SJCRH30 (cell line): ENCODE data around the gene HOXA11. TPM values are rescaled to one million over a fixed set of nuclear protein-coding genes. Genes with fewer than 3 reads are reported as not detected.
A peak's percentile ranks its signal among the peaks of the same experiment; 100 is the strongest.

ENCODE experiments used
- DNase-seq, 2 experiments: peaks; one replicate each; pipeline ENCODE4 v3.0.0-alpha.2; 2015 to 2020
- H3K27ac ChIP-seq: fragments of 250-450 bp; sonication (Bioruptor Pico); 2 replicates; pipeline ENCODE4 v1.5.1; 2020; ENCODE audit warnings: mild to moderate bottlenecking, moderate library complexity
- H3K27me3 ChIP-seq: fragments of 250-450 bp; sonication (Bioruptor Pico); 2 replicates; pipeline ENCODE4 v1.5.1; 2020; ENCODE audit warnings: mild to moderate bottlenecking, moderate library complexity
- H3K36me3 ChIP-seq: fragments of 250-450 bp; sonication (Bioruptor Pico); 2 replicates; pipeline ENCODE4 v1.5.1; 2020; ENCODE audit warnings: mild to moderate bottlenecking, moderate library complexity
- H3K4me1 ChIP-seq: fragments of 250-450 bp; sonication (Bioruptor Pico); 2 replicates; pipeline ENCODE4 v1.5.1; 2020; ENCODE audit warnings: mild to moderate bottlenecking, moderate library complexity
- H3K4me3 ChIP-seq: fragments of 250-450 bp; sonication (Bioruptor Pico); 2 replicates; pipeline ENCODE4 v1.5.1; 2020; ENCODE audit warnings: mild to moderate bottlenecking, moderate library complexity
- H3K9me3 ChIP-seq: fragments of 250-450 bp; sonication (Bioruptor Pico); replicated peaks from 2 replicates; pipeline ENCODE4 v1.5.1; 2020; ENCODE audit warnings: mild to moderate bottlenecking, moderate library complexity
- total RNA-seq: library from RNA; depleted of rRNA; stranded (reverse); fragments of >200 nt; shearing (Covaris generic); gene quantifications from 2 replicates; pipeline ENCODE4 v1.2.3, GENCODE V29; 2014

Gene HOXA11
- total RNA-seq, 1 experiment from 2014 or later, result 5.8 TPM

DNA sequence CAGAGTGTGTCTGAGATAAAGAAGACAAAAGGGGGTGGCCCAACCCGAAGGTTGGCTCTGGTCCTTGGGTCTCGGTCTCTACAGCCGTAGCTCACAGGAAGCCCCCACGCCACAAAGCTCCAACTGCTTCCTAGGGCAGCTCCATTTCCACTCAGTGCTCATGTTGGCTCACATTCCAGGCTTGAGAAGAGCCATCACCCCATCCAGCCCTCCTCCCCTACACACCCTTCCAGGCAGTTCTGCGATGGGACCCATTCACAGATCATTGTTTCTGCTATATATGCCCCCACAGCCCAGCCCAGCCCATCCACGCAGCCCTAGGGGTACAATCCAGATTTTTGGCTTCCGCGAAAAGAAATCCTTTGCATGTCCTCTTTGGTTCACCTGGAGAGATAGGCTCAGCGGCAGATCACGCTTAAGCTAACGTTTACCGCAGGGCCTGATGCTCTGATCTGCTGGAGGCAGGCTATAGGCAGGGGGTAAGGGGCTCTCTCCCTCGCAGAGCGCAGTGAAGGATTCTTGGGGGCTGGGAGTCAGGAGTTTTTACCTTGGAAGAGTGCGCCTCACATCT lies 6.2 kb upstream of the HOXA11 start:
- H3K9me3 ChIP-seq, result no peaks in the 10 kb centered on the region
- H3K4me3 ChIP-seq, result no peak overlapping the region
- no peaks in the 10 kb centered on the region for H3K4me1 ChIP-seq
- H3K36me3 ChIP-seq, result no peaks in the 10 kb centered on the region
- H3K27me3 ChIP-seq, result no peaks in the 10 kb centered on the region
- DNase-seq, result no peak
- no peak overlapping the region for H3K27ac ChIP-seq

DNA sequence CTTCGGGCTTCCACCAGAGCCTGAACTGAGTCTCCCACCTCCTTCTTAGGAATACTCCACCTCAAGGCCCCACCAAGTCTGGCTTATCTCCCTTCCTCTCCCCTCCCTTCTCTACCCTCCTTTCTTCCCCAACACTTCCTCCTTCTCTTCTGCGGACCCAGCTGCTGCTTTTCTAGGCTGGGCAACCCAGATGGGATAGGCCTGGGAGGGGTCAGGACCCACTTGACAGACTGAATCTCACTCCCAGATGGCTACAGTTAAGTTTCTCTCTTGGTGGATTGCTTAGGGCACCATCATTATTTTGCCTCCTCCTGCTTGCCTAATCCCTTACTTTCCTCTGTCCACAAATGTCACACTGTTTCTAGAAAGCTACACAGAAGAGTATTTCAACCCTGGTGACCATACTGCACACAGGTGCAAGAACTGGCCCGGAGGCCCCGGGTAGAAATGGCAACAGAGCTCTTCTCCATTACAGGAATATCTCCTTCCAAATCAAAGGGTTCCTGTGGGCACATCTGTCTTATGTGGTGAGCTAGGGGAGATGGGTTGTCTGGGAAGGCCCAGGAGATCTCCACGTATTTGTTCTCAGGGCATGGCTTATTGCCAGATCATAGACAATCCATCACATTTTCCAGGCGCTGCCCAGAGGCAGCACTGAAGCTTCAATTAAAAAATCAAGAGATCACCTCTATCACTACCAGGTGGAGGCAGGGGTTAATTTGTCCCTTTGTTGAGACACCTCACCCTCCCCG lies 5.1 kb upstream of the HOXA11 start:
- DNase-seq, result peak in 1 of 2 experiments; percentile 17
- Histone ChIP-seq H3K4me3 (no peak overlapping the region), H3K27me3 (no peaks in the 10 kb centered on the region), H3K9me3 (no peaks in the 10 kb centered on the region), H3K36me3 (no peaks in the 10 kb centered on the region), H3K4me1 (no peaks in the 10 kb centered on the region), H3K27ac (no peak overlapping the region)

DNA sequence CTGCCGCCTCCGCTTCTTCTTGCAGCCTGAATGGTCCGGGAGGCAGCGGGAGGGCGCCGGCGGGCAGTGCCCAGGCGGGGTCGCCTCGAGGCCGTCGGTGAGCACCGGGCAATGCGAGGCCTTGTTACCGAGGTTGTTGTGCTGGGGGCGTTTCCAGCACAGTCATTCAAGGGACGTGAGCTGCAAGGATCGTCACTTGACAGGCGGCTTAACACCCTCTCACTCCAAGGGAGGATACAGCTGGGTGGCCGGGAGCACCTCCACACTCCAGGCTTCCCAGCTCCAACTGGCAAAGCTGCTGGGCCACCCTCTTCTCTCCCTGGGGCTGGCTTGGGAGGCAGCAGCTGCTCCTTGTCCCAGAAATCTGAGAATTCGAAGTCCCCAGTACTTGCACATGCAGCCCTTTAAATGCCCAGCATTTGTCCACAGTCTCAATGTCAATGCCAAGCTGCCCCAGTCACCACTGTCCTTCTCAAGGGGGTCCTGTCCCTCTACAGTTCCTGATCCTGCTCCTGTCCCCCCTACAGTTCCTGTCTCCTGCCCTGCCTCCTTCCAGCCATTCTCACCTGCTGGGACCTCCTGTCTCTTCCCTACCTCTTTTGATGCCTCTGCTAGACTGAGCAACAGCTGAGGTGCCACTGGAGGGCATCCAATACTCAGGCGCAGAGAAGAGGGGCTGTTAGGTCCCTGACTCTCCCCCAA lies 4.4 kb upstream of the HOXA11 start:
- H3K4me1 ChIP-seq, result no peaks in the 10 kb centered on the region
- H3K27ac ChIP-seq, result no peak overlapping the region
- no peak overlapping the region for H3K4me3 ChIP-seq
- H3K27me3 ChIP-seq, result no peaks in the 10 kb centered on the region
- H3K9me3 ChIP-seq, result no peaks in the 10 kb centered on the region
- no peaks in the 10 kb centered on the region for H3K36me3 ChIP-seq
- DNase-seq, result no peak

DNA sequence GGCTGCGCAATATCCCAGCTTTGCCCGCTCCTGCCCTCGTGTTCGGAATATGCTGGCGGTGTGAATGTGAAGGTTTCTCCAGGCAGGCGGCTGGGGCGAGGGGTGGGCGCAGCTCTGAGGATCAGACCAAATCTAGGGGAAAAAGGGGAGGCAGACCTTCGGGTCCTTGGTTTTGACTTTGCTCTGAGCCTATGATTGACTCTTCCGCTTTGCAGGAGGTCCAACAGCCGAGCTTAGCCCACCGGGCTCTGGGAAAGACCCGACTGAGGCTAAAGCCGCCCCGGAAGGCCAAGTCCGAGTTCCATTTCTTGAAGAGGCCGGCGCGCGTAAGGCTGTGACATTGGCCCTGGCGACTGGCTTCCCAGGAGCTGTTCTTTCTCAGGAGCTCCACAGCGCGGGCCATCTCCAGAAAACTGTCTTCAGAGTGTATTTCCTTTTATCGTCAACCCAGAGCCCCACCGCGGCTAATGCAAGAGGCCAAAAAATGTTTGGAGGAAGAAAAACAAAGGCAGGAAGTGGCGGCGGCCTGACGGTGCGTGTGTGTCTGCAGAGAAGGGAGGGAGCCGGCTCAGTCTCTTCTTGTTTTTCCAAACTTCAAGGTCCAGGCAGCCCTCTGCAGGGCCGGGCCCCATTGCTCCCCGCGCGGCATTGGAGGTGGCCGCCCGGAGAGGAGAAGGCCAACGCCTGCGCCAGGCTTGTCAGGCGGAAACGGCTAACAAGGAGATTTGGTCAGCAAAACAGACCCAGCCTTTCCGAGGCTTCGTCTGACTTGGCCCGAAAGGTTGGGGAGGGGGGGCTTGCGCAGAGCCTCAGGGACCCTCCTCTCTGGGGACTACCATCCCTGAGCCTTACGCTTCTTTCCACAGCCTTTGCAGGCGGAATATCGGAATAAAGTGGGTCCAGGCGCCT lies 3.6 kb upstream of the HOXA11 start:
- H3K9me3 ChIP-seq, result no peaks in the 10 kb centered on the region
- H3K4me3 ChIP-seq, result no peak overlapping the region
- no peak for DNase-seq
- no peaks in the 10 kb centered on the region for H3K27me3 ChIP-seq
- no peaks in the 10 kb centered on the region for H3K36me3 ChIP-seq
- H3K4me1 ChIP-seq, result no peaks in the 10 kb centered on the region
- H3K27ac ChIP-seq, result no peak overlapping the region

DNA sequence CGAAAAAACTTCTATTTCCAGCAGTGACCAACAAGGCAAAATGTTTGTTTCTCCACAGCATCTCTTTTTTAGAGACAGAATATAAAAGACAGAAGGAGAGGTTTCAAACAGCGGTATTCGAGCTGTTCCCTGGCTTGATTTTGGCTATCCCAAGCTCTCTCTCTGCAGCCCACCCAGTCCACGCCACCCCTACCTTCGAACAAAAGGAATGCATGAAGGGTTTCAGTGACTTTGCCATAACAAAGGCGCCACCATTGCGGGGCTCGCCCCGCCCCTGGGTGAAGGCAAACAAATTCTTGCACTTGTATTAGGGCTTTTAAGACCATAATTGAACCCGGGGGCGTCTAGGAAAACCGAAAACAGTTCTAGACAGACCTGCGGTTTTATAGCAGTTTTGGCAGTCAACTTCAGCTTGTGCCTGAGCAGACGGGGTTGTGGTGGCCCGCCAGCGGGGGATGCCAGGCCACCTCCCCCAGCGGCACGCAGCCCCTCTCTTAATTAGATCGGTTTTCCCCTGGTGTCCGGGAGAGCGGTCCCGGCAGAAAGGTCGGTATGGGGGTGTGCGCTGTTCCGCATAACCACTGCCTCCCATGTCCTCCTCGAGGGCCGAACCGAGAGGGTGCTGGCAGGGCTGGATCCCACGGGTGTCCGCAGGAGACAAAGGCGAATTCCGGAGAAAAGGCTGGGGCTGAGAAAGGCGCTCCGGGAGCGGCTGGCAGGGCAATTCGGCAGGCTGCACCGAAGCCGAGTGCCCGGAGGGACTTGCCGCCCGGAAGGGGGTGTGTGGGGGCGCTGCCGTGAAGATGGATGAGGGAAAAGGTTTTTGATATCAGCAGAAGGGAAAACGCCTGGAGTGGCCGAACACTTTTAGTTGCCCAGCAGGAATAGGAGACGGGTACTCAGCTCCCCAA lies 2.7 kb upstream of the HOXA11 start:
- Histone ChIP-seq H3K4me1 (no peaks in the 10 kb centered on the region), H3K9me3 (no peaks in the 10 kb centered on the region), H3K27me3 (no peaks in the 10 kb centered on the region), H3K27ac (no peak overlapping the region), H3K4me3 (no peak overlapping the region), H3K36me3 (no peaks in the 10 kb centered on the region)
- DNase-seq, result no peak

DNA sequence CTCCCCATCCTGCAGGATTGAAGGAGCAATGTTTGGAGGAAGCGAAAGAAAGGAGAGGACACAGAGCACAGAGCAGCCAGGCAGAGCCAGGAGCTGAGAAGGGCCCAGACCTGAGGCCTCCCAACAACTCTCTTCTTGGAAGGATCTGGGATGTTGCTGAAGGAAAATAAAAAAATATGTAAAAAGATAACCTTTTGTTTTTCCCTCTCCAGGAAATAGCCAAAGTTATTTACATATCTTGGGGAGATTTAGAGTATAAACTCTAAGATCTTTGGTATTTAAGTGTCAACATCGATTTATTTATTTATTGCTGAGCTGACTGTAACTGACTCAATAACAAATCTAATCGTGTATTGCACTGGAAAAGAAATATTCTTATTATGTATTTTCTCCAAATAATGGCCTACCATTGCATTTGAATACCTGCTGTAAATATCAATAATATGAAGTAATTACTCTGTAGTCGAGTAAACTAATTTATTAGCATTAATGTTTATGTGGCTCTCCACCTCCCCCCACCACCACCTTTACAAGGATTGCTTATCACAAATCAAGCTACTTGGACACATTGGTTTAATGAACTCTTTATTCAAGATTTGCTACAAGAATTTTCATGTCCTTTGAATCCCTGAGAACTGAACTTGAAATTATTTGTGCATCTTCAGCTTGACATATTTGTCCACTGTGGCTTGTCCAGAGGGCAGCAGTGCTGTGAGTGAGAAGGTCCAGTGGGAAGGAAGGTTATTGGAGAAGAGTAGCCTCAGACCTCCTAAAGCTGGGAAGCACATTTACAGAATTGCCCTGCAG lies 1.8 kb upstream of the HOXA11 start:
- no peak overlapping the region for H3K27ac ChIP-seq
- no peaks in the 10 kb centered on the region for H3K36me3 ChIP-seq
- no peaks in the 10 kb centered on the region for H3K9me3 ChIP-seq
- no peaks in the 10 kb centered on the region for H3K27me3 ChIP-seq
- H3K4me3 ChIP-seq, result no peak overlapping the region
- DNase-seq, result no peak
- no peaks in the 10 kb centered on the region for H3K4me1 ChIP-seq

DNA sequence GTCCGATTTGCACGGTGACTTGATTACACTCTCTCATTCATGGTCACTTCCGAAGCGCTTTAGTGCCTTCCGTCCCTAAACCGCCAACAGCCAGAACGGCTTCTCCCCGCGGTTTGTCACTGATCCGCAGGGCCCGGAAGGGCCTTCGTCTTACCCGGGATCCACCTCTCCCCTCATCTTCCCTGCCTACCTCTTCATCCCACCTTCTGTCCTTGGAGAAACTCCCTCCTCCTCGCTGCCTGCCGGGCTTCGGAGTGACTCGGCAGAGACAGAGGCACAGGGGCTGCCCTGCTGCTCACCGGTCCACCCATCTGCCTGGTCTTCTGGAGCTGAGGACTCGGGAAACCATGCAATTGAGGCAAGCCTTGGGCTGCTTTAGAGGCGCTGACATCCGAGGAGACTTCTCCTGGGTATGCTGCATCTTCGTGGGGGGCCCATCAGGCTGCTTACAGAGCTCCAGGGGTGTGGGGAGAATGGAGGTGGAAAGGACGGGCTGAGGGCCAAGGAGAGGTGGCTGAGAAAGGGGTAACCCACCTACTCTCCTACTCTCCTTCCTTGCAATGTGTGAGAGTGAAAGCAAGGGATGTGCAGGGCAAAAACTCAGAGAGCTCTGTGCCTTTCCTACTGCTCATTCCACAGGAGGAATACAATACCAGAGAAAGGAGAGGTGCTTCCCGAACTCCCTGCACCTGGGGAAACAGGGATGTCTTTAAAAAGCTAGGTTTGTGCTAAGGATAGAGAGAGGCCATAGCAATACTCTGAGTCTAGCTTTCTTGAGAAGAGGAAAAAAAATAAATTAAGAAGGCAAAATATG lies 1.0 kb upstream of the HOXA11 start:
- no peaks in the 10 kb centered on the region for H3K27me3 ChIP-seq
- H3K36me3 ChIP-seq, result no peaks in the 10 kb centered on the region
- DNase-seq, result peak in 1 of 2 experiments; percentile 26
- no peaks in the 10 kb centered on the region for H3K4me1 ChIP-seq
- H3K27ac ChIP-seq, result peak overlapping the region; percentile 44; the same call in 1 of the 2 replicates
- H3K9me3 ChIP-seq, result no peaks in the 10 kb centered on the region
- H3K4me3 ChIP-seq, result peak overlapping the region; percentile 73

DNA sequence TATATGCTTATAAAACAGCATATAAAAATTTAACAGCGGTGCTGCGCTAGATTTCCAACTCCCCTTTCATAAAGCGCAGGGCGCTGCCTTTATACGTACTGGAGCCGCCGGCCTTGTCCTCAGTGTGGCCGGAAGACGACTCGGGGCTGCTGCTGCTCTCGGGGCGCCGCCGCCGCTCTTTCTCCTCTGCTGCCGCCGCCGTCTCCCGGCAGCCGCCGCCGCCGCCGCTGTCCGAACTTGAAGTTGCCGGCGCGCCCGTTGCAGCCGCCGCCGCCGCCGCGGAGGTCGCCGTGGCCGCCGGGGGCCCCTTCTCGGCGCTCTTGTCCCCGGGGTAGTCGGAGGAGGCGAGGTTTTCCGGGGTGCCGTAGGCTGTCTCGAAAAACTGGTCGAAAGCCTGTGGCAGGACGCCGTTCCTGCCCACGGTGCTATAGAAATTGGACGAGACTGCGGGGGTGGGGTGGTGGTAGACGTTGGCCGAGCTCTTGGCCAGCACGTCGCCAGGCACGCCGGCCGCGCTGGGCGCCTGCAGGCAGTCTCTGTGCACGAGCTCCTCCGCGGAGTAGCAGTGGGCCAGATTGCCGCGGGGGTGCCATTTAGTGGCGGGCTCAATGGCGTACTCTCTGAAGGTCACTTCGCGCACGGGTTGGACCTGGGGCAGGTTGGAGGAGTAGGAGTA lies 557 bp downstream of the HOXA11 start:
- H3K27me3 ChIP-seq, result no peaks in the 10 kb centered on the region

DNA sequence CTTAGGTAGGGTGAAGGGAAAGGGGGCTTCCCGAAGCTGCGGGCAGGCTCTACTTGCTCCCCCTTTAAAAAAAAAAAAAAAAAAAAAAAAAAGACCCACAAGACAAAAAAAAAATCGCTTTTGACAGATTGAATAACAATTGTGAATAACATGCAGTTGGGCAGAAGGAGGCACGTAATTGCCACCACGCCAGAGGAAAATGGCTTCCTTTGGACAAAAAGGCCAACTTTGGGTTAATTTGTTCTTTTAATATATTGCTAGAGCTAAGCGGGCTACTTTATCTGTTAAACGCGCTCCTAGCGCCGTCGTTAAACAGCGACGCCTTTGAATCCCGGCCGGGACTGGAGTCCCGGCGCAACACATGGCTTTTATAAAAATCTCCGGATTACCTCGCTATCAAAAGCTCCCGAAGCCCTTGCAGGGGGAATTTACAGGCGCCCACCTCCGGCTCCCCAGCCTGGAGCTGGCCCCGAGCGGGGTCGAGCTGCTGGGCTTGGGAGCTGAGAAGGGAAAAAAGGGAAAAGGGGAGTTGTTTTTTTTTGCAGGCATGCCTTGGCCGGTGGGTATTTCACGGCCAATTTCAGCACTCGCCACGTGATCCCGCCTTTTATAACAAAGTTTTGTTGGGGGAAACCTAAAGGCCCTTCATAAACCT lies 1.2 kb downstream of the HOXA11 start:
- Histone ChIP-seq H3K27ac (peak overlapping the region; percentile 87), H3K9me3 (no peaks in the 10 kb centered on the region), H3K27me3 (no peaks in the 10 kb centered on the region), H3K4me3 (peak overlapping the region; percentile 73), H3K4me1 (no peaks in the 10 kb centered on the region), H3K36me3 (no peaks in the 10 kb centered on the region)
- peak; percentile 32 to 56 for DNase-seq

More for the DNA sequence above, 557 bp downstream of the HOXA11 start:
- H3K4me1 ChIP-seq, result no peaks in the 10 kb centered on the region
- no peaks in the 10 kb centered on the region for H3K9me3 ChIP-seq
- peak overlapping the region; percentile 73 for H3K4me3 ChIP-seq
- H3K36me3 ChIP-seq, result no peaks in the 10 kb centered on the region
- peak; percentile 55 to 69 for DNase-seq
- H3K27ac ChIP-seq, result peak overlapping the region; percentile 87

DNA sequence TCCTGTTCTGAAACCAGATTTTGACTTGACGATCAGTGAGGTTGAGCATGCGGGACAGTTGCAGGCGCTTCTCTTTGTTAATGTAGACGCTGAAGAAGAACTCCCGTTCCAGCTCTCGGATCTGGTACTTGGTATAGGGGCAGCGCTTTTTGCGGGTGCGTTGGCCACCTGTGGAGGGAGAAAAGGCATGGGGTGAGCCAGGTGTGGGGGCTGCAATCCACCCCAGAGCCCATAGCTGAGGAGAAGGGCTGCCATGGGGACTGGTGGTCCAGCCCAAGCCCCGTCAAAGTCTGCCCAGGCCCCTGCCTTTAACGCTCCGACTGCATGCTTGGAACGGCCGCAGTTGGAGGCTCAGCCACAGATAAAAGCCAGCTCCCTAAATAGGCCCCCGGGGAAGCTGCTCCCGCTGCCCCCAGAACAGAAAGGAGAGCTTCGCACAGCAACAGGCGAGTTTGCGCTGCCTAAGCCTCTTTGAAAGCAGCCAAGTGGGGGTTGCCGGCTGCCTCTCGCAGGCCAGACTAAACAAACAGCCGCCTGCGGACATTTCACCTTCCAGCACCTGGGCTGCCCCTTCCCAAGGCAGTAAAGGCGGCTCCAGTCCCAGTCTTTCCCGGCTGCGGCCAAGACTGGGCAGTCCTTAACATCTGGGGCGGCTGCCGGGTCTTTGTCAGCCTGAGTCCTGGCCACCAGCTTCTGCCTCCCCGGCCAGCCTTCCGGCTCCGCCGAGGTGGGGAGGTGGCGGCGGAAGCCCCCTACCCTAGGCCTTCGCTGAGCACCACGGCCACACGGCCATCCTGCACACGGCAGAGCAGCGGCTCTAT lies 2.0 kb downstream of the HOXA11 start:
- Histone ChIP-seq H3K27me3 (no peaks in the 10 kb centered on the region), H3K9me3 (no peaks in the 10 kb centered on the region), H3K4me3 (peak overlapping the region; percentile 73), H3K36me3 (no peaks in the 10 kb centered on the region), H3K27ac (peak overlapping the region; percentile 87), H3K4me1 (no peaks in the 10 kb centered on the region)
- DNase-seq, result peak; percentile 55 to 66

DNA sequence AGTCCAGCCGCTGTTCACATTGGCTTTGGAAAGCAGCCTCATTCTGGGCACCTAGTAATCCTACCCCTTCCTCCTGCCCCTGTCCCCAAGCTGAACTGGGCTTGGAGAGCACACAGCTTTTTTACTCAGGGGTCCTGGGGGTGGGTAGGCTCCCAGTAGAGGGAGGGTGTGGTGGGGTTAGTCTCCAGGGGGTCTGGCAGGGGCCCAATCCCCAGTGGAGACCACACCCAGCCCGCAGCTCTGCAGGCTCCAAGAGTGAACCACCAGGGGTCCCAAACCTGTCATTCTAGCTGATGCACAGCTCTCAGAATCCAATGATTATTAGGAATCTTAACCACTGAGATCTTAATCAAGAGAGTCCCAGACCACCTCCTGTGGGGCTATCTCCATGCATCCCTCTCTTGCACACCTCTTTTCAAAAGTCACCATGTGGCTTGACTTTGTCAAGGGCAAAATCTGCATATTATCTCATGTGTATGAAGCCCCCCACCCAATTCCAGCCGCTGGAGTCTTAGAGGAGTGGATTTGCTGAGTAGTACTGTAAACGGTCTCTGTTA lies 2.7 kb downstream of the HOXA11 start:
- no peak overlapping the region for H3K4me3 ChIP-seq
- no peaks in the 10 kb centered on the region for H3K9me3 ChIP-seq
- 0 out of 2 replicates have a peak, but pooled peaks cover 5% of the 10 kb centered on the region for H3K27me3 ChIP-seq
- no peaks in the 10 kb centered on the region for H3K36me3 ChIP-seq
- H3K27ac ChIP-seq, result no peak overlapping the region
- DNase-seq, result no peak
- no peaks in the 10 kb centered on the region for H3K4me1 ChIP-seq
